HCT116 (cell line): ENCODE results near the gene TAS2R14. TPM values are rescaled to one million over a fixed set of nuclear protein-coding genes. Genes with fewer than 3 reads are reported as not detected.

Experiments
- ATAC-seq: fragments of 200-7000 bp; cut with Tn5 transposase; 2 replicates; pipeline ENCODE4 v1.9.1; 2020; ENCODE audit warnings: mild to moderate bottlenecking, moderate library complexity
- BruUV-seq: library from RNA; stranded (reverse); fragments of 400-500 nt; replicated peaks from 2 replicates; lab custom pipeline; 2021; lab: Mats Ljungman, UMichigan
- CTCF ChIA-PET: fragments of 300-600 bp; sonication (Branson Sonifier 250); formaldehyde crosslinking; loops from one replicate; lab custom pipeline; 2021; ENCODE audit warnings: antibody characterized with exemption; lab: Charles Lee
- POLR2A ChIA-PET: fragments of 300-600, 350-600 bp; sonication (Branson Sonifier 250); formaldehyde crosslinking; loops from one replicate; lab custom pipeline; 2021; ENCODE audit warnings: antibody characterized with exemption; lab: Charles Lee
- RAD21 ChIA-PET, 2 experiments: fragments of 300-600 bp; sonication (Branson Sonifier 250); formaldehyde crosslinking; loops; one replicate each; lab custom pipeline; 2023; ENCODE audit warnings: low total read pairs in 2 of 2; ENCODE audit not compliant: uncharacterized antibody in 2 of 2, unreplicated experiment in 2 of 2, low non-redundant PET in 1 of 2; lab: Charles Lee
- DNase-seq: peaks from one replicate; pipeline ENCODE4 v3.0.0-alpha.2; 2010; ENCODE audit warnings: low read depth, low spot score
- H2AFZ ChIP-seq: fragments of 200-600 bp; shearing (Covaris generic), sonication (generic); 2 replicates; pipeline ENCODE4 v1.6.1; 2017; ENCODE audit warnings: low read depth, mixed run types, mixed read lengths, antibody characterized with exemption, low read length; ENCODE audit not compliant: poor library complexity, severe bottlenecking
- H3K27ac ChIP-seq: 2 replicates; pipeline ENCODE4 v1.5.1; 2012; ENCODE audit warnings: low read depth, low read length
- H3K27me3 ChIP-seq: fragments of 200-600 bp; sonication (generic); 2 replicates; pipeline ENCODE4 v1.6.1; 2016; ENCODE audit warnings: mixed run types, low read length, mixed read lengths; ENCODE audit not compliant: insufficient read depth
- H3K36me3 ChIP-seq, 2 experiments: fragments of 200-500 bp in 1 of 2; fragments of 200-600 bp in 1 of 2; sonication (Bioruptor generic) in 1 of 2; sonication (generic) in 1 of 2; 2 replicates each; pipeline versions ENCODE4 v1.5.1 to v1.6.1; 2014 to 2016; ENCODE audit warnings: low read length in 2 of 2, inconsistent platforms in 1 of 2, mixed read lengths in 1 of 2, mixed run types in 1 of 2; ENCODE audit not compliant: insufficient read depth in 2 of 2, control insufficient read depth in 1 of 2
- H3K4me1 ChIP-seq, 2 experiments: fragments of 200-600 bp in 1 of 2; sonication (generic) in 1 of 2; 2 replicates each; pipeline versions ENCODE4 v1.5.1 to v1.6.1; 2012 to 2017; ENCODE audit warnings: low read length in 2 of 2, inconsistent platforms in 1 of 2, mild to moderate bottlenecking in 1 of 2, mixed read lengths in 1 of 2, mixed run types in 1 of 2, moderate library complexity in 1 of 2; ENCODE audit not compliant: insufficient read depth in 2 of 2, control insufficient read depth in 1 of 2
- H3K4me2 ChIP-seq: fragments of 200-600 bp; sonication (generic); 2 replicates; pipeline ENCODE4 v1.6.1; 2017; ENCODE audit warnings: mixed run types, low read length, mixed read lengths
- H3K4me3 ChIP-seq, 2 experiments: fragments of 200-600 bp in 1 of 2; sonication (generic) in 1 of 2; replicated peaks in 1 of 2; 2 replicates each; pipeline ENCODE4 v1.5.1; 2011 to 2016; ENCODE audit warnings: low read length in 2 of 2, control low read depth in 1 of 2, low read depth in 1 of 2, mild to moderate bottlenecking in 1 of 2, mixed read lengths in 1 of 2, mixed run types in 1 of 2
- H3K79me2 ChIP-seq: fragments of 200-600 bp; sonication (generic); 2 replicates; pipeline ENCODE4 v1.6.1; 2017; ENCODE audit warnings: mild to moderate bottlenecking, mixed run types, low read length, moderate library complexity, mixed read lengths; ENCODE audit not compliant: insufficient read depth
- H3K9ac ChIP-seq: fragments of 200-600 bp; sonication (generic); 2 replicates; pipeline ENCODE4 v1.6.1; 2016; ENCODE audit warnings: low read length, mixed read lengths
- H3K9me2 ChIP-seq: fragments of 200-600 bp; sonication (generic), shearing (Covaris generic); 2 replicates; pipeline ENCODE4 v1.6.1; 2017; ENCODE audit warnings: mixed run types, mild to moderate bottlenecking, moderate library complexity; ENCODE audit not compliant: insufficient read depth
- H3K9me3 ChIP-seq, 2 experiments: fragments of 200-500 bp in 1 of 2; fragments of 200-600 bp in 1 of 2; sonication (Bioruptor generic) in 1 of 2; sonication (generic) in 1 of 2; 2 replicates each; pipeline ENCODE4 v1.6.1; 2014 to 2017; ENCODE audit warnings: low read length in 2 of 2, mixed read lengths in 2 of 2, inconsistent platforms in 1 of 2, low read depth in 1 of 2, mild to moderate bottlenecking in 1 of 2, mixed run types in 1 of 2, moderate library complexity in 1 of 2; ENCODE audit not compliant: control insufficient read depth in 1 of 2, insufficient read depth in 1 of 2
- H4K20me1 ChIP-seq: fragments of 200-600 bp; sonication (generic), shearing (Covaris generic); 2 replicates; pipeline ENCODE4 v1.6.1; 2017; ENCODE audit warnings: mixed run types, mild to moderate bottlenecking, moderate library complexity; ENCODE audit not compliant: insufficient read depth
- CBX3 ChIP-seq: IDR thresholded peaks from 2 replicates; pipeline ENCODE4 v1.6.1; 2012; ENCODE audit warnings: low read depth
- CEBPB ChIP-seq: IDR thresholded peaks from 2 replicates; pipeline ENCODE4 v1.6.1; 2012; ENCODE audit warnings: low read depth
- CTCF ChIP-seq, 3 experiments: fragments of 200-600 bp in 1 of 3; sonication (generic) in 1 of 3; IDR thresholded peaks in 2 of 3; conservative IDR thresholded peaks in 1 of 3; 2 replicates each; pipeline ENCODE4 v1.5.1; 2012 to 2017; ENCODE audit warnings: low read depth in 2 of 3, low read length in 2 of 3, antibody characterized with exemption in 1 of 3, borderline replicate concordance in 1 of 3, control low read depth in 1 of 3, mild to moderate bottlenecking in 1 of 3, mixed read lengths in 1 of 3, mixed run types in 1 of 3, moderate library complexity in 1 of 3; ENCODE audit not compliant: insufficient read depth in 1 of 3
- EGR1 ChIP-seq: IDR thresholded peaks from 2 replicates; pipeline ENCODE4 v1.6.1; 2012; ENCODE audit warnings: low read depth
- EZH2phosphoT487 ChIP-seq: fragments of 200-600 bp; IDR thresholded peaks from 2 replicates; pipeline ENCODE4 v1.6.1; 2018; ENCODE audit warnings: antibody characterized with exemption, borderline replicate concordance
- JUND ChIP-seq: IDR thresholded peaks from 2 replicates; pipeline ENCODE4 v1.6.1; 2012
- MAX ChIP-seq: IDR thresholded peaks from 2 replicates; pipeline ENCODE4 v1.6.1; 2012
- POLR2A ChIP-seq: IDR thresholded peaks from 2 replicates; pipeline ENCODE4 v1.7.0; 2011; ENCODE audit warnings: borderline replicate concordance; ENCODE audit not compliant: insufficient read depth, insufficient read length; ENCODE audit errors: extremely low read depth
- POLR2AphosphoS5 ChIP-seq: IDR thresholded peaks from 2 replicates; pipeline ENCODE4 v1.6.1; 2011; ENCODE audit warnings: mild to moderate bottlenecking, low read depth, low read length, moderate library complexity
- RAD21 ChIP-seq: IDR thresholded peaks from 2 replicates; pipeline ENCODE4 v1.6.1; 2012; ENCODE audit warnings: low read depth, mild to moderate bottlenecking
- SIN3A ChIP-seq: IDR thresholded peaks from 2 replicates; pipeline ENCODE4 v1.6.1; 2012; ENCODE audit warnings: low read depth
- SRF ChIP-seq: IDR thresholded peaks from 2 replicates; pipeline ENCODE4 v1.6.1; 2012; ENCODE audit warnings: low read depth
- TCF7L2 ChIP-seq: IDR thresholded peaks from 2 replicates; pipeline ENCODE4 v1.7.0; 2011; ENCODE audit warnings: borderline replicate concordance, inconsistent platforms; ENCODE audit not compliant: insufficient read depth, insufficient read length; ENCODE audit errors: extremely low read depth
- YY1 ChIP-seq: IDR thresholded peaks from 2 replicates; pipeline ENCODE4 v1.6.1; 2011; ENCODE audit warnings: low read length, low read depth, moderate library complexity, mild to moderate bottlenecking; ENCODE audit not compliant: insufficient replicate concordance; ENCODE audit errors: extremely low read depth
- ZFX ChIP-seq: fragments of 450-650 bp; IDR thresholded peaks from 2 replicates; pipeline ENCODE4 v1.6.1; 2017
- ZNF274 ChIP-seq: fragments of 200-500 bp; sonication (Bioruptor generic); IDR thresholded peaks from 2 replicates; pipeline ENCODE4 v1.6.1; 2014; ENCODE audit warnings: mild to moderate bottlenecking, low read depth, low read length, inconsistent platforms
- intact Hi-C: fragments of 100-400 bp; cut with micrococcal nuclease; formaldehyde crosslinking; loops from 2 replicates; pipeline ENCODE4 v1.10.0; 2022
- total RNA-seq: library from RNA; stranded (reverse); gene quantifications from one replicate; pipeline ENCODE4 v1.2.1, GENCODE V29; 2021; ENCODE audit not compliant: unreplicated experiment

The TAS2R14 gene
- total RNA-seq, 1 experiment from 2014 or later, result 1.9 TPM

- intact Hi-C loops, result no loop called here
- TF ChIP-seq POLR2A, result no peak
- no peak for TF ChIP-seq SRF
- no peak for TF ChIP-seq POLR2AphosphoS5
- TF ChIP-seq YY1, result no peak
- no peak for TF ChIP-seq SIN3A
- no peak for TF ChIP-seq TCF7L2
- no peak for TF ChIP-seq JUND
- TF ChIP-seq RAD21, result no peak
- TF ChIP-seq CBX3, result no peak
- no peak for TF ChIP-seq ZFX
- no peak for TF ChIP-seq EGR1
- no peak for TF ChIP-seq EZH2phosphoT487
- no peak for TF ChIP-seq MAX
- no peak for TF ChIP-seq ZNF274
- TF ChIP-seq CEBPB, result no peak
- TF ChIP-seq CTCF (IDR thresholded peaks at IDR 0.05 in 2 of 3, conservative IDR thresholded peaks at IDR 0.05 in 1 of 3; ENCODE audit: borderline replicate concordance in 1 of 3, insufficient read depth in 1 of 3, low read depth in 2 of 3, low read length in 2 of 3), result no peak
- no TSS peak for BruUV-seq
Observed at GRCh38 chr12:10960211-10960610, 21.1 kb upstream of the TAS2R14 start.

More at GRCh38 chr12:10960211-10960610, 21.1 kb upstream of the TAS2R14 start:
- no peaks in the 10 kb centered on the region for H4K20me1 ChIP-seq
- H3K9me3 ChIP-seq, result peaks cover 0 to 5% of the 10 kb centered on the region in 2 experiments; a peak in 1 of 4 replicates
- H3K4me3 ChIP-seq, result no peak overlapping the region
- no peaks in the 10 kb centered on the region for H3K9me2 ChIP-seq
- ChIA-PET POLR2A (no interaction called here), CTCF (no interaction called here), RAD21 (interaction anchor here in 1 of 2 experiments (0.6 kb wide), 1 partner anchor 13 kb away, joined by 3 read pairs; no protein-coding TSS in a partner anchor)
- no peaks in the 10 kb centered on the region for H3K27me3 ChIP-seq
- ATAC-seq (no peak), DNase-seq (no peak)
- H3K79me2 ChIP-seq, result peaks cover 16% of the 10 kb centered on the region
- no peaks in the 10 kb centered on the region for H3K4me1 ChIP-seq
- no peak overlapping the region for H3K4me2 ChIP-seq
- no peaks in the 10 kb centered on the region for H3K36me3 ChIP-seq
- H2AFZ ChIP-seq, result no peak overlapping the region
- no peak overlapping the region for H3K9ac ChIP-seq
- H3K27ac ChIP-seq, result no peak overlapping the region
